ENCODE measurements around the gene GALNT10.

GRCh38 chr5:154301726-154302125, 111.2 kb downstream of the GALNT10 start:
- TF ChIP-seq CTCF (IDR thresholded peaks at IDR 0.05) (no peak), POLR2A (IDR thresholded peaks at IDR 0.05) (no peak)
